ENCODE measurements around the gene EFCAB10. TPM values are rescaled to one million over a fixed set of nuclear protein-coding genes. Genes with fewer than 3 reads are reported as not detected.

Gene EFCAB10
- total RNA-seq, 2 donors from 2014 or later, result not detected

DNA sequence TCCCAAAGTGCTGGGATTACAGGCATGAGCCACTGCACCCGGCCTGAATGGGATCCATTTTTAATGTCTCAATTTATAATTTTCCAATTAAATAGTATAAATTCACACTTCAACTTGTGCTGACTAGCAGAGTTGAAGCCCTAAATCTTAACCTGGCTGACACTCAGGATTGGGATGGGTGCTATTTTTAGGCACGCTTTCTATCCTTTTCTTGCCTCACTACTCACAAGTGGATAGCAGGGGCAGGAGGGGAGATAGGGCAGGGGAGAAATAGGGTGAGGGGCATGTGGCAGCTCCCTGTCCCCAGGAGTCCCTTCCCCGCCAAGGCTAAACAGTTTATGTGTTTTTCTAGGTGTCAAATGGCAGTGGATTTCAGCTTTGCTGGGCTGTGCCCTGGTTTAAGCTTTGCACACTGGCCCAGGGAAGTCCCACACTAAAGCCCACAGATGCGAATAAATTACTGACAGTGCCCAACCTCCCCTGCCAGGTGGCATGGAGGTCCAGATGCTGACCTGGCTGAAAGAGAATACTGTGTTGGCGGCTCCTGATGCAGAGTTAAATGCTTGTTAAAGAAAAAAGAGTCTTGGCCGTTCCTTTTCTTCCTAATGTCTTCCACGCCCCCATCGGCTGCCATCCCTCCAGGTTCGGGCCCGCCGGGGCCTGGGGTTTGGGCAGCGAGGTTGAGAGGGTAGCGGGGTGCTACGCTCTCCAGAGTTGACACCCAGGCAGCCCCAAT lies 36.2 kb upstream of the EFCAB10 start:
- Histone ChIP-seq H3K36me3 (replicated peaks in 1 of 2; ENCODE audit: insufficient read depth in 1 of 2, low read depth in 2 of 2) (peaks cover 0 to 9% of the 10 kb centered on the region in 2 donors), H3K27ac (no peak overlapping the region), H3K4me1 (no peaks in the 10 kb centered on the region), H3K4me3 (no peak overlapping the region), H3K27me3 (no peaks in the 10 kb centered on the region), H3K9me3 (no peaks in the 10 kb centered on the region)
- 97 to 98% methylated on average over 13 of the region's 14 CpGs for WGBS, 2 donors
- ATAC-seq (no peak), DNase-seq (no peak)
- TF ChIP-seq CTCF (IDR thresholded peaks at IDR 0.05), result no peak
- TF ChIP-seq POLR2A (IDR thresholded peaks at IDR 0.05), result no peak
- intact Hi-C loops (cut with DNase I), result no loop called here

DNA sequence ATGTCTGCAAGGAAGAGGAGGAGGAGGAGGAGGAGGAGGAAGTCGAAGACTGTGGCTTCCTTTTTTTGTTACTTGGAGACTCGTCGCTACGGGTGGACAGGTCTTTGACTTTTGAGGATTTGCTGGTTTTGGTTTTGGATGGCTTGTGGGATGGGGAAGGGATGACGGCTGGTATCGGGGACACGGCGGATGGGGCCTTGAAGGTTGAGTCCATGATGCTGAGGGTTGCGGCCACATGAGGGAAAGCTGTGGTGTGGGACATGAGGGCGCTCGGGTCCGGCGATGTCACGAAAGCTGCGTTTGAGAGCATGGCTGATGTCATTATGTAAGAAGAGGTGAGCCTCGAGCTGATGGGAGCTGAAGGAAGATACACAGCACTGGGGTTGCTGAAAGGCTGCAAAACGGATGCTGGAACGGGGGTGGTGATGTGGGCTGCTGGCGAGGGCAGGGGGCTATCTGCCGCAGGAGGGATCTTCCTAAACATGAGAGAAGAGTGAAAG lies 33.1 kb upstream of the EFCAB10 start:
- intact Hi-C loops (cut with DNase I), result no loop called here
- H3K4me1 ChIP-seq, result no peaks in the 10 kb centered on the region
- ATAC-seq, result no peak
- no peaks in the 10 kb centered on the region for H3K9me3 ChIP-seq
- no peak for DNase-seq
- no peak for TF ChIP-seq POLR2A (IDR thresholded peaks at IDR 0.05)
- no peak for TF ChIP-seq CTCF (IDR thresholded peaks at IDR 0.05)
- peaks cover 0 to 9% of the 10 kb centered on the region in 2 donors for H3K36me3 ChIP-seq (replicated peaks in 1 of 2; ENCODE audit: insufficient read depth in 1 of 2, low read depth in 2 of 2)
- H3K4me3 ChIP-seq, result no peak overlapping the region
- no peak overlapping the region for H3K27ac ChIP-seq
- WGBS, 2 donors, result 91 to 94% methylated on average over 20 of the region's 20 CpGs
- no peaks in the 10 kb centered on the region for H3K27me3 ChIP-seq

- 92% methylated on average over 22 to 31 of the region's 32 CpGs for WGBS, 2 donors
- Histone ChIP-seq H3K9me3 (no peaks in the 10 kb centered on the region), H3K4me1 (no peaks in the 10 kb centered on the region), H3K36me3 (replicated peaks in 1 of 2; ENCODE audit: insufficient read depth in 1 of 2, low read depth in 2 of 2) (peaks cover 0 to 8% of the 10 kb centered on the region in 2 donors), H3K4me3 (no peak overlapping the region), H3K27ac (no peak overlapping the region), H3K27me3 (no peaks in the 10 kb centered on the region)
- no peak for DNase-seq
- ATAC-seq, result no peak
- TF ChIP-seq CTCF (IDR thresholded peaks at IDR 0.05) (no peak), POLR2A (IDR thresholded peaks at IDR 0.05) (no peak)
- intact Hi-C loops (cut with DNase I), result no loop called here
These were observed 32.5 kb upstream of the EFCAB10 start for GRCh38 chr7:105613611-105614330.

GRCh38 chr7:105612806-105613205 lies 31.5 kb upstream of the EFCAB10 start:
- H3K27me3 ChIP-seq, result no peaks in the 10 kb centered on the region
- 90 to 92% methylated on average over 6 to 9 of the region's 9 CpGs for WGBS, 2 donors
- no peak overlapping the region for H3K27ac ChIP-seq
- ATAC-seq (no peak), DNase-seq (no peak)
- TF ChIP-seq CTCF (IDR thresholded peaks at IDR 0.05) (no peak), POLR2A (IDR thresholded peaks at IDR 0.05) (no peak)
- H3K9me3 ChIP-seq, result no peaks in the 10 kb centered on the region
- H3K4me3 ChIP-seq, result no peak overlapping the region
- no peaks in the 10 kb centered on the region for H3K4me1 ChIP-seq
- peaks cover 0 to 7% of the 10 kb centered on the region in 2 donors for H3K36me3 ChIP-seq (replicated peaks in 1 of 2; ENCODE audit: insufficient read depth in 1 of 2, low read depth in 2 of 2)
- intact Hi-C loops (cut with DNase I), result no loop called here
